Measurements from ENCODE around the gene C13orf46. TPM values are rescaled to one million over a fixed set of nuclear protein-coding genes. Genes with fewer than 3 reads are reported as not detected.

Gene C13orf46
- total RNA-seq, 1 donor from 2014 or later: 4.8 TPM

DNA sequence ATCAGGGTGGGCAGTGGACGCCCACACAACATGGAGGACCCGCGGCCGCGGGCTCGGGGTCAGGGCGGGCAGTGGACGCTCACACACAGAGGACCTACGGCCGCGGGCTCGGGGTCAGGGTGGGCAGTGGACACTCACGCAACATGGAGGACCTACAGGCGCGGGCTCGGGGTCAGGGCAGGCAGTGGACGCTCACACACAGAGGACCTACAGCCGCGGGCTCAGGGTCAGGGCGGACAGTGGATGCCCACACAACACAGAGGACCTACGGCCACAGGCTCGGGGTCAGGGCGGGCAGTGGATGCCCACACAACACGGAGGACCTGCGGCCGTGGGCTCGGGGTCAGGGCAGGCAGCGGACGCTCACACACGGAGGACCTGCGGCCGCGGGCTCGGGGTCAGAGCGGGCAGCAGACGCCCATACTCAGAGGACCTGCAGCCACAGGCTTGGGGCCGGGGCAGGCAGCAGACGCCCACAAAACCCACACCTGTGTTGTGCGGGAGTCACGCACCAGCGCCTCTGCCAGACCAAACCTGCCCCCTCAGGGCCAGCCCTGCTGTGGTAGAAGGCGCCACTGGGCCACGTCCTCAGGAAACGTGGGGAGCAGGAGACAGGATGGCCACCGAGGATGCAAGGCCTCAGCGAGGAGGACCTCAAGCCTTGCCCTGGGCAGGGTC lies 27.6 kb upstream of the C13orf46 start:
- DNase-seq (ENCODE audit: low spot score in 2 of 2): no peak
- no peak overlapping the region for H3K27ac ChIP-seq

DNA sequence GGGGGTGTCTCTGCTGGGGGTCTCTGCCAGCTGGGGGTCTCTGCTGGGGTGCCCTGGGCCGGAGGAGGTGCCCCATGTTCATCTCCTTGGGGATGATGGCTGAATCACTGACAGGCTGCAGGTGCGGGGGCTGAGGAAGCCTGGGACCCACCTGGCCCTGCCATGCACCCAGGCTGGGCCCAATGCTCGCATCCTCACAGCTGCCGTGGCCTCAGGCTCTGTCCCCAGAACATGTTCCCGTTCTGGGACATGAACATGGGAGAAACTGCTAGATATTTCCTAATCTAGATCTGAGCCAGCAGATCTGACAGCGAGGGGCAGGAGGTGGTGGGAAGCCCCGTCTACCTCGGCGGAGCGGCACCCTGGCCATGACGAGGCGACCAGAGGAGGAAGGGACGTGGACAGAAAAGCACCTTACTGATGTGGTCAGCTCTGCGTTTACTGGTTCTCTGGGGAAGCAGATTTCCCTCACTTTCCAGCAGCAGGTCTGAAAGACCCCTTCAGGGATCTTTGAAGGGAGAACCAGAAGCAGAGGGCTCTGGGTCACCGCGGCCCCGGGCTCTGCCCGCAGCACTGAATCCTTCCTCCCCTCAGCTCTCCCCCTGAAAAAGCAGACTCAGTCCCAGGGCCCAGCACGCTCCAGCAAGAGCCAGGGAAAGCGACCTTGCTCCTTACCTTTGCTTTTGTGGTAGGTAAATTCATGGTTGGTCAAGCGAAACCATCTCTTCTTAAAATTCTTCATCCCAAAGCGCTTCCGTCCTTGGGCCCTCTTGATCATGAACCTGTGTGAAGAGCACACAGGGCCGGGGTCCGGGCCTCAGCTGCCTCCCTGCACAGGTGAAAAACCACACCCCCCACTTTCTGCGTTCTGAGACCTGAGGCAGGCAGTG lies 26.5 kb upstream of the C13orf46 start:
- H3K36me3 ChIP-seq: peaks cover 20 to 44% of the 10 kb centered on the region in 2 donors

More for the DNA sequence above, 27.6 kb upstream of the C13orf46 start:
- Histone ChIP-seq H3K4me1 (peaks cover 6 to 8% of the 10 kb centered on the region in 2 donors), H3K9me3 (no peaks in the 10 kb centered on the region), H3K36me3 (peaks cover 13 to 39% of the 10 kb centered on the region in 2 donors), H3K27me3 (no peaks in the 10 kb centered on the region), H3K4me3 (no peak overlapping the region)
- TF ChIP-seq, protein P1, sequence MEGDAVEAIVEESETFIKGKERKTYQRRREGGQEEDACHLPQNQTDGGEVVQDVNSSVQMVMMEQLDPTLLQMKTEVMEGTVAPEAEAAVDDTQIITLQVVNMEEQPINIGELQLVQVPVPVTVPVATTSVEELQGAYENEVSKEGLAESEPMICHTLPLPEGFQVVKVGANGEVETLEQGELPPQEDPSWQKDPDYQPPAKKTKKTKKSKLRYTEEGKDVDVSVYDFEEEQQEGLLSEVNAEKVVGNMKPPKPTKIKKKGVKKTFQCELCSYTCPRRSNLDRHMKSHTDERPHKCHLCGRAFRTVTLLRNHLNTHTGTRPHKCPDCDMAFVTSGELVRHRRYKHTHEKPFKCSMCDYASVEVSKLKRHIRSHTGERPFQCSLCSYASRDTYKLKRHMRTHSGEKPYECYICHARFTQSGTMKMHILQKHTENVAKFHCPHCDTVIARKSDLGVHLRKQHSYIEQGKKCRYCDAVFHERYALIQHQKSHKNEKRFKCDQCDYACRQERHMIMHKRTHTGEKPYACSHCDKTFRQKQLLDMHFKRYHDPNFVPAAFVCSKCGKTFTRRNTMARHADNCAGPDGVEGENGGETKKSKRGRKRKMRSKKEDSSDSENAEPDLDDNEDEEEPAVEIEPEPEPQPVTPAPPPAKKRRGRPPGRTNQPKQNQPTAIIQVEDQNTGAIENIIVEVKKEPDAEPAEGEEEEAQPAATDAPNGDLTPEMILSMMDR (IDR thresholded peaks at IDR 0.05): no peak
- intact Hi-C loops (cut with DNase I): no loop called here

DNA sequence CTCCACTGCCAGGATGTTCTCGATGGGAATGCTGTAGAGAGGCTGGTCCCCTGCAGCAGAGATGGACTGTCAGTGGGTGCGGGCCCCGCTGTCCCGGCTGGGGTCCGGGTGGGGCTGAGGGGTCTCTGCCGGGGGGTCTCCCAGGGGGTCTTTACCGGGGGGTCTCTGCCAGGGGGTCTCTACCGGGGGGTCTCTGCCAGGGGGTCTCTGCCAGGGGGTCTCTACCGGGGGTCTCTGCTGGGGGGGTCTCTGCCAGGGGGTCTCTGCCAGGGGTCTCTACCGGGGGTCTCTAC lies 25.7 kb upstream of the C13orf46 start:
- no peak for DNase-seq (ENCODE audit: low spot score in 2 of 2)
- TF ChIP-seq, protein P1 (IDR thresholded peaks at IDR 0.05): no peak
- Histone ChIP-seq H3K27ac (peak overlapping the region; percentile 45 to 49), H3K9me3 (no peaks in the 10 kb centered on the region), H3K27me3 (no peaks in the 10 kb centered on the region), H3K36me3 (peaks cover 26 to 52% of the 10 kb centered on the region in 2 donors), H3K4me1 (peaks cover 6 to 8% of the 10 kb centered on the region in 2 donors), H3K4me3 (no peak overlapping the region)
- intact Hi-C loops (cut with DNase I): no loop called here

More for the DNA sequence above, 26.5 kb upstream of the C13orf46 start:
- no peaks in the 10 kb centered on the region for H3K9me3 ChIP-seq
- no peak for DNase-seq (ENCODE audit: low spot score in 2 of 2)
- TF ChIP-seq, protein P1 (IDR thresholded peaks at IDR 0.05): no peak
- H3K27me3 ChIP-seq: no peaks in the 10 kb centered on the region
- H3K4me3 ChIP-seq: no peak overlapping the region
- no peak overlapping the region for H3K27ac ChIP-seq
- intact Hi-C loops (cut with DNase I): no loop called here
- H3K4me1 ChIP-seq: peaks cover 6 to 8% of the 10 kb centered on the region in 2 donors

DNA sequence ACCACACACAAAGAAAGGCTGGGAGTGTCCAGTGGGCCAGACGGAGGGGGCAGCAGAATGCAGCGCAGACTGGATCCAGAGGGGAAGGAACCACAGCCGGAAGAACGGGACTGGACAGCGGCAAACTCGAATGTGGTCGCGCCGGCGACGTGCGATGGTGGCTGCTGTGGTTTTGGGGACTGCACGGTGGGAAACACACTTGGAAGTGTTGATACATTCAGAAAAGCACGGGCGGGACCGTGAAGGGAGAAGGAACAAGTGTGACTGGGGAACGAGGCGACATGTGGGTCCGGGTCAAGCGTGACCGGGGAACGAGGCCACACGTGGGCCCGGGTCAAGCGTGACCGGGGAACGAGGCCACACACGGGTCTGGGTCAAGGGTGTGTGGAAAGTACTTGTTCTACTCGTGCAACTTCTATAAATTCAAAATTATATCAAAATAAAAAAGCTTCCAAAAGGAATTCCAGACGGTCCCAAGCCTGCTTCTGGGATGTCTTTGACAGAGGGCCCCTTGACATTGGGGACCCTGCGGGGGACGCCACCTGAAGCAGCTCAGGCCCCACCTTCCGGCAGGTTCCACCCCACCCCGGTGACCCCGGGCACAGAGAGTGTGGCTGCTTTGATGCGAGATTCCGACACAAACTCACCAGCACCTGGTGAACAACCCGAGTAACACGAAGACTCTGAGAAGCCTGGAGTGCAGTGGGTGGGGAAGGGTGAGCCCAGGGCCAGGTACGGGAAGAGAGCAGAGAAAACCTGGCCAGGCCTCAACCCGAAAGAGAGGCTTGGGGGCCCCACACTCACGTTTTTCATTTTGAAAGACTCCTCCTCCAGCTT lies 25.1 kb upstream of the C13orf46 start:
- Histone ChIP-seq H3K4me1 (peaks cover 6 to 8% of the 10 kb centered on the region in 2 donors), H3K27ac (peak overlapping the region; percentile 49 to 58), H3K9me3 (no peaks in the 10 kb centered on the region), H3K4me3 (no peak overlapping the region), H3K36me3 (peaks cover 32 to 54% of the 10 kb centered on the region in 2 donors), H3K27me3 (no peaks in the 10 kb centered on the region)
- no peak for DNase-seq (ENCODE audit: low spot score in 2 of 2)
- TF ChIP-seq, protein P1 (IDR thresholded peaks at IDR 0.05): no peak
- intact Hi-C loops (cut with DNase I): no loop called here
